22Rv1 (cell line): ENCODE results near the gene NADK2.

ENCODE experiments used
- CTCF ChIP-seq: fragments of 450-650 bp; IDR thresholded peaks from 2 replicates; pipeline ENCODE4 v1.5.1; 2017; ENCODE audit warnings: mild to moderate bottlenecking
- ZFX ChIP-seq: fragments of 450-650 bp; IDR thresholded peaks from 2 replicates; pipeline ENCODE4 v1.6.1; 2017; ENCODE audit warnings: antibody characterized with exemption, borderline replicate concordance

- no peak for TF ChIP-seq CTCF
- no peak for TF ChIP-seq ZFX
Measured at GRCh38 chr5:36217567-36217966, 24.2 kb downstream of the NADK2 start.
